Hepatocyte (in vitro differentiated cells): ENCODE data around the gene SASH3.

Source experiments
- EZH2 ChIP-seq: fragments of 200-600 bp; sonication (generic); IDR thresholded peaks from 2 replicates; pipeline ENCODE4 v1.6.1; 2016; ENCODE audit warnings: antibody characterized with exemption, mild to moderate bottlenecking, borderline replicate concordance
- EZH2phosphoT487 ChIP-seq: fragments of 200-600 bp; sonication (generic); IDR thresholded peaks from one replicate; pipeline ENCODE4 v1.6.1; 2018; ENCODE audit warnings: antibody characterized with exemption, mild to moderate bottlenecking, low read depth, moderate library complexity; ENCODE audit not compliant: unreplicated experiment, severe bottlenecking
- TF ChIP-seq, protein P1 (sequence below): fragments of 200-600 bp; sonication (generic); IDR thresholded peaks from 2 replicates; pipeline ENCODE4 v1.5.1; 2016; ENCODE audit warnings: antibody characterized with exemption, mild to moderate bottlenecking; ENCODE audit not compliant: poor library complexity

DNA sequence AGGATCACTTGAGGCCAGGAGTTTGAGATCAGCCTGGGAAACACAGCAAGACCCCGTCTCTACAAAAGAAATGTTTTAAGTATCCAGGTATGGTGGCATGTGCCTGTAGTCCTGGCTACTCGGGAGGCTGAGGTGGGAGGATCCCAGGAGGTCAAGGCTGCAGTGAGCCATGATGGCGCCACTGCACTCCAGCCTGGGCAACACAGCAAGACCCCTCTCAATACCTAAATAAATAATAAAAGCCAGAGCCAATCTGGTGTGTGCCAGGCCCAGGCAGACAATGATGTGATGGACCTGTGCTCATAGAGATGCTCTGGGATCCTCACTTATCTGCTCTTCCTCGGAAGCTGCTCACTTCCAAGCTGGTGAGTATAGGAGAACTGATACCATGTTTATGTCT lies 18.2 kb upstream of the SASH3 start:
- TF ChIP-seq, protein P1, sequence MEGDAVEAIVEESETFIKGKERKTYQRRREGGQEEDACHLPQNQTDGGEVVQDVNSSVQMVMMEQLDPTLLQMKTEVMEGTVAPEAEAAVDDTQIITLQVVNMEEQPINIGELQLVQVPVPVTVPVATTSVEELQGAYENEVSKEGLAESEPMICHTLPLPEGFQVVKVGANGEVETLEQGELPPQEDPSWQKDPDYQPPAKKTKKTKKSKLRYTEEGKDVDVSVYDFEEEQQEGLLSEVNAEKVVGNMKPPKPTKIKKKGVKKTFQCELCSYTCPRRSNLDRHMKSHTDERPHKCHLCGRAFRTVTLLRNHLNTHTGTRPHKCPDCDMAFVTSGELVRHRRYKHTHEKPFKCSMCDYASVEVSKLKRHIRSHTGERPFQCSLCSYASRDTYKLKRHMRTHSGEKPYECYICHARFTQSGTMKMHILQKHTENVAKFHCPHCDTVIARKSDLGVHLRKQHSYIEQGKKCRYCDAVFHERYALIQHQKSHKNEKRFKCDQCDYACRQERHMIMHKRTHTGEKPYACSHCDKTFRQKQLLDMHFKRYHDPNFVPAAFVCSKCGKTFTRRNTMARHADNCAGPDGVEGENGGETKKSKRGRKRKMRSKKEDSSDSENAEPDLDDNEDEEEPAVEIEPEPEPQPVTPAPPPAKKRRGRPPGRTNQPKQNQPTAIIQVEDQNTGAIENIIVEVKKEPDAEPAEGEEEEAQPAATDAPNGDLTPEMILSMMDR = no peak
- TF ChIP-seq EZH2 (no peak), EZH2phosphoT487 (no peak)
